HG02571 (cell line): ENCODE measurements around the gene COL20A1.
"Not testable (repeated sequence)": the region's sequence is repeated elsewhere in the genome, so short reads cannot be mapped to it uniquely, and the experiment has no call there.

Experiments used
- ATAC-seq: cut with Tn5 transposase; IDR thresholded peaks from one replicate; pipeline ENCODE4 v1.9.1; 2021; ENCODE audit warnings: mild to moderate bottlenecking, moderate library complexity; ENCODE audit not compliant: unreplicated experiment

The COL20A1 gene

DNA sequence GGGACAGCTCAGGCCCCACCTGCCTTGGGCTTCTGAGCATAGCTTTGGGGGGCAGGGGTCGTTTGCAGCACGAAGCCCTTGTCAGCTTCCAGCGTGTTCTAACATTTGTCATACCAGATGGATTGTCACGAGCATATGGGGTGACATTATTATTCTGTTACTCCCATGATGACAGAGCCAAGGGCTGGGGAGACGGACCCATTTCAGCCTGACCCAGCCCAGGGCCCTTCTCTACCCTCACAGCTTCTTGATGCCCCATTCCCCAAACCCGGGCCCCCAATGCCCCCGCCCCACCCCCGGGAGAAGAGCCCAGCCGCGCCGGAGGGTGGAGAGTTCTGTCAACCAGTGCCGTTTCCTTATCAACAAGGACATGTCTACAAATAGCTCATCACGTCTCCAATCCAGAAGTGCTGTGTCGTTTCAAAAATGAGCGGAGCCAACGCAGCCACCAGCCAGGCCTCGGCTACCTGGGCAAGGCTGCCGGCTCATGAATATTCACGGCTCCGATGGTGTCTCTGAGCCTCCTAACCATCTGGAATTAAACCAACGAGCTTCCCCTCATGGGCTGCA lies 77.7 kb downstream of the COL20A1 start:
- no peak for ATAC-seq

GRCh38 chr20:63371291-63371865 lies 78.4 kb downstream of the COL20A1 start:
- ATAC-seq = no peak

DNA sequence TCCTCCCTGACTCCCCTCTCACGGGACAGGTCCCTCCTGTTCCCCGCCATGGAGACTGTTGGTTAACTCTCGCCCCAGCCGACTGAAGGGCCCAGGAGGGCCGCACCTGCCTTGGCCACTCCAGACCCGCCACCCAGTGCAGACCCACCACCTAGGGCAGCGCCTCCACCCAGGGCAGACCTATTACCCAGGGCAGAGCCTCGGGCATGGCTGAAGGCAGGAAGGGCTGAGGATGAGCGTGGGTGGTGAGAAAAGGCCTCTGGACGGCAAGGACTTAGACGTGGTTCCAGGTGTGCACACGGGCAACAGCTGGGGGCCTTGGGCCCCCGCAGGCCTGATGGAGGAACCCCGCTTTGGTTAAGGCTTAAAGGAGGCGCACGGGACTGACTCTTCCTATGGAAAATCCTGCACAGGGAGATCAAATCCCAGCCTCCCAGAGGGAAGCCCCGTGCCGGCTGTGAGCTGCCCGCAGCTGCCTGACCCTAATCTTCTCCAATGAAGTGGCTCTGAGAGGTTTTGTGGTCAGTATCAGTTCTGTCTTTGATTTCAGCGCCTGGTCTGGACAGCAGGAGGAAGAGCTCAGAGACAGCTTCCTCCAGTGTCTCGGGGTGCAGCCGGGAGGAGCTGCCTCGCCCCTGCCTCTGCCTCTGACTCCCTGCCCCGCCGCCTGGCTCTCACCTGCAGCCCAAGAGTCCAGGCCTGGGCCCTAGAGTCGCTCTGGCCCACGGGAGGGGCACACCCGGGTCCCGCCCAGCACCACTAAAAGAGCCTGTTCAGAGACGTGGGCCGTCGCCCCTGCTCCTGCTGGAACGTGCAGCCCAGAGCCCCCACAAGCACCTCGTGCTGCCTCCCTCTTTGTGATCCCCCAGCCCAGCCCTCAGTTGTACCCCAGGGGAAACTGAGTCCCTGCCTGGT lies 80.2 kb downstream of the COL20A1 start:
- ATAC-seq = no peak

GRCh38 chr20:63373996-63374395 lies 81.0 kb downstream of the COL20A1 start:
- no peak for ATAC-seq

GRCh38 chr20:63374504-63374903 lies 81.5 kb downstream of the COL20A1 start:
- ATAC-seq = no peak

- ATAC-seq = no peak
These were observed 82.5 kb downstream of the COL20A1 start for GRCh38 chr20:63375438-63375837.

GRCh38 chr20:63376283-63377250 lies 83.6 kb downstream of the COL20A1 start:
- no peak for ATAC-seq

- ATAC-seq = no peak
These were observed 84.4 kb downstream of the COL20A1 start for GRCh38 chr20:63377256-63377941.

DNA sequence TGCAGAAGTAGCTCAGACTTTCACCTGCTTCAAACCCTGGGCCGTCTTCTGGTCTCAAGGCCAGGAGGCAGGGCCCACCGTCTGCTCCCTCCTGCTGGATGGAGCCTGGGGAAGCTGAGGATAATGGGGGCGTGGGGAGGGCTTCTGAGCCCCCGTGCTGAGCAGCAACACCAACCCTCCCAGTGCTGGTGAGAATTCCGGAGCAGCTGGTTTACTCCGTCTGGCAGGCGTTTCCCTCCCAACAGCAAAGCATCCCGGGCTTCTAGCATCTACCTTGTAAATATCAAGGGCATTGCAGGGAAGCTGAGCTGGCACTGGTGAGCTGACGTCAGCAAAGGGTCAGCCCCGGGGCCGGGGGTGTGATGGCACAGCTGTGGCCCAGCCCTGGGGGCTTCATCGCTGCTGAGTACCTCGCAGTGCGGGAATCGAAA lies 85.0 kb downstream of the COL20A1 start:
- ATAC-seq = no peak

GRCh38 chr20:63378626-63379025 lies 85.6 kb downstream of the COL20A1 start:
- ATAC-seq = no peak

DNA sequence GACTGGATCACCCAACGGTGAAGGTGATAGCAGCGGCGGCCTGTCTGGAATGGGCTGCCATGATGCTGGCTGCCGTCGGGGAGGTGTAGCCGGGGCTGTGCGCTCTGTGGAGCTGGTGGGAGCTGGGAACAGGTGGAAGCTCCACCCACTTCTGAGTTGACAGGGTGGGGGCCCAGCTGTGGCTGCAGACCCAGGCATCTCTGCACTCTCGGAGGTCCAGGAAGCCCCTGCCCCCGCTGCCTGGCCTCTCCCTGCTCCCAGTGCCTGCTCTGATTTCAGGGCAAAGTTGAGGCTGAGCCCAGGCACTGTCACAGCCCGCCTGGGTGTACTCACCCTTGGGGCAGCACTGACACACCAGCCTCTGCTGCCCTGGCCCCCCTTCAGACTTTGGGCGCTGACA lies 86.3 kb downstream of the COL20A1 start:
- ATAC-seq = no peak

- not testable (repeated sequence) for ATAC-seq
These were observed 86.9 kb downstream of the COL20A1 start for GRCh38 chr20:63379872-63380271.

- no peak for ATAC-seq
These were observed 87.4 kb downstream of the COL20A1 start for GRCh38 chr20:63380346-63380870.

DNA sequence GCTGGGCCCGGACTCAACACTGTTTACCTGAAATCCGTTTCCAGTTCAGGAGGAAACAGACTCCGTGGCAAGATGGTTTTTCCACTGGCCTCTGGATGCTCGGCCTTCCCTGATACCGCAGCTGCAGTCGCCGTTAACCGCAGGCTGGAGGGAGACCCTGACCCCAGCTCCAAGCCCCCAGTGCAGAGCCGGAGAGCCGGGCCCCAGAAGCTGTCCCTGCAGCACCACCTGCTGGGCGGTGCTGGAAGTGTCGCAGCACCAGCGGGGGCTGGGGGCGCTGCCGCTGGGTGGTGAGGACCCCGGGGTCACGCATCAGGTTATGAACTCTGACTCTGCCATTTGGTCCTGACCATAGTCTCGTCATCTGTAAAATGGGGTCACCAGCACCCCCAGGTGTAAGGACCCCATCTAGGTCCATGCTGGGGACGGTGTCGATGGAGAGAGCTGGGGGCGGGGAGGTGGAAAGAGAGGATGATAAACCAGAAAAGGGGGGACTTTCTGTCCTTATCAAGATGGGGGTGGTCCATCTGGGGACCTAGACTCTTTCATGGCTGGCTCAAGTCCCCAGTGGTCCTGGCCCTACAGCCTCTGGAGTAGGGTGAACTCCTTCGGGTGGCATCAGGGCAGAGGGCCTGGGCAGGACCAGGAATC lies 88.9 kb downstream of the COL20A1 start:
- ATAC-seq = no peak

DNA sequence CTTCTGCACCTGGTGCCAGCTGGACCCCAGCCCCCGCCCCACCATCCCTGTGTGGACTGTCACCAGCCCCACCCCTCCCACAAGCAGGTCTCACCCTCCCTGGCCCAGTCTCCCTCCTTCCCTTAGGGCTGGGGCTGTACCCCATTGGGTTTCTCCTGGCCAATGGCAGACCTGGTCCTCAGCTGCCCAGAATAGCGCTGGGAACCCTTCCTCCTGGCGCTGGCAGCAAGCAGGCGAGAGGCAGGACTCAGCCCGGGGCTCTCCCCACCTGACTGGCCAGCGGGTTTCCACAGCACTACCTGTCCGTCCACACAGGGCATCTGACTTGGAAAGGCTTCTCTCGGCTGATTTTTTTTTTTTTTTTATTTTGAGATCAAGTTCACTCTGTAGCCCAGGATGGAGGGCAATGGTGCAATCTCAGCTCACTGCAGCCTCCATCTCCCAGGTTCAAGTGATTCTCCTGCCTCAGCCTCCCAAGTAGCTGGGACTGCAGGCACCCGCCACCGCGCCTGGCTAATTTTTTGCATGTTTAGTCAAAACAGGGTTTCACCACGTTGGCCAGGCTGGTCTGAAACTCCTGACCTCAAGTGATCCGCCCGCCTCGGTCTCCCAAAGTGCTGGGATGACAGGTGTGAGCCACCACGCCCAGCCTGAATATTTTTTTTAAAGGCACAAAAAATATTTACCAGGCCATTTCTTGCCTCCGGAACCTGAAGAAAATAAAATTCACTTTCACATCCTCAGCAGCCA lies 89.7 kb downstream of the COL20A1 start:
- ATAC-seq = no peak

DNA sequence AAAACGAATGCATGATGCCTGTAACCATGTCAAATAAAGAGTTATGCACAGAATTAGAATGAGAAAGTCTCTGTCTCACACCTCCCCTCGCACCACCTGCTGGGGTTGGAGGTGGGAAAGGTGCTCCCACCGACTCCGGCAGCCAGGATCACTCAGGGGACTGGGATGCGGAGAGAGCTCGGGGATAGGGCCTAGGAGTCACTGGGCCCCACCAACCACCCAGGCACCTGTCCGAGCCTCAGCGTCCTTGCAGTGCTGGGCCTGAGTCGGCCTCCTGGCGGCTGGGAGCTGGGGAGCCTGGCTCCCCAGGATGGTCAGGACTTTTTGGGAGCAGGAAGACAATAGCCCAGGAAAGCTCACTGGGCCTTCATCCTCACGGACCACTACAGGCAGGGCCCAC lies 90.6 kb downstream of the COL20A1 start:
- no peak for ATAC-seq

DNA sequence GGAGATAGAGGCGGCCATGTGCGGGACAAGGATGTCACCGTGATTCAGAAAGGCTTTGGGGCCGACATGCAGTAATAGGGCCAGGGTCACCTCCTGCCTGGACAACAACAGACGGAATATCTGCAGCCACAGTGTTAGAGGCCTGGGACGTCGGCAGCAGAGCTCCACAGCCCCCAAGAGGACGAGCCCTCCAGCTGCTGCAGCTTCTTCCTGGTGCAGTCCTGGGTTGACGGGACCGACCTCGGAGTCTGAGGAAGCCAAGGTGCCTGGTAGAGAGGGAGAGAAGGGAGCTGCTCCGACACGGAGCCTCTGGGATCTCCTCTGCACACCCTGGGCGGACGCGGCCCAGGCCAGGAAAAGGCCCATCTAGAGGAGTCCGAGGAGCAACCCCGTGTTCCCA lies 91.3 kb downstream of the COL20A1 start:
- ATAC-seq = no peak
